Activated naive CD8-positive, alpha-beta T cell (primary cell): ENCODE results near the gene AUNIP.
"Not testable (repeated sequence)": the region's sequence is repeated elsewhere in the genome, so short reads cannot be mapped to it uniquely, and the experiment has no call there.

ENCODE experiments used
- H3K27ac Mint-ChIP-seq: one replicate; pipeline ENCODE4 v1.8.0; 2021; ENCODE audit warnings: mixed read lengths
- H3K27me3 Mint-ChIP-seq: one replicate; pipeline ENCODE4 v1.8.0; 2021; ENCODE audit warnings: mixed read lengths
- H3K36me3 Mint-ChIP-seq: one replicate; pipeline ENCODE4 v1.8.0; 2021; ENCODE audit warnings: mixed read lengths
- H3K4me1 Mint-ChIP-seq: one replicate; pipeline ENCODE4 v1.8.0; 2021; ENCODE audit warnings: low read depth, mixed read lengths
- H3K4me3 Mint-ChIP-seq: one replicate; pipeline ENCODE4 v1.8.0; 2021; ENCODE audit warnings: mild to moderate bottlenecking, mixed read lengths
- H3K9me3 Mint-ChIP-seq: one replicate; pipeline ENCODE4 v1.8.0; 2021; ENCODE audit warnings: low read depth, mixed read lengths

AUNIP gene

GRCh38 chr1:25862785-25863485 lies 3.7 kb upstream of the AUNIP start:
- H3K4me1 Mint-ChIP-seq = peaks cover 18% of the 10 kb centered on the region
- no peak overlapping the region for H3K27ac Mint-ChIP-seq
- no peak overlapping the region for H3K4me3 Mint-ChIP-seq
- H3K9me3 Mint-ChIP-seq = no peaks in the 10 kb centered on the region
- H3K36me3 Mint-ChIP-seq = peaks cover 7% of the 10 kb centered on the region
- H3K27me3 Mint-ChIP-seq = no peaks in the 10 kb centered on the region

- peak overlapping the region; percentile 63 for H3K4me3 Mint-ChIP-seq
- peaks cover 18% of the 10 kb centered on the region for H3K4me1 Mint-ChIP-seq
- H3K9me3 Mint-ChIP-seq = no peaks in the 10 kb centered on the region
- no peaks in the 10 kb centered on the region for H3K27me3 Mint-ChIP-seq
- H3K27ac Mint-ChIP-seq = peak overlapping the region; percentile 46
- peaks cover 7% of the 10 kb centered on the region for H3K36me3 Mint-ChIP-seq
Observed at GRCh38 chr1:25861316-25862286, 2.3 kb upstream of the AUNIP start.

- H3K27me3 Mint-ChIP-seq = no peaks in the 10 kb centered on the region
- no peaks in the 10 kb centered on the region for H3K9me3 Mint-ChIP-seq
- peaks cover 18% of the 10 kb centered on the region for H3K4me1 Mint-ChIP-seq
- H3K36me3 Mint-ChIP-seq = peaks cover 3% of the 10 kb centered on the region
- H3K4me3 Mint-ChIP-seq = peak overlapping the region; percentile 91
- H3K27ac Mint-ChIP-seq = peak overlapping the region; percentile 73
Observed at GRCh38 chr1:25858494-25858893, 763 bp downstream of the AUNIP start.

DNA sequence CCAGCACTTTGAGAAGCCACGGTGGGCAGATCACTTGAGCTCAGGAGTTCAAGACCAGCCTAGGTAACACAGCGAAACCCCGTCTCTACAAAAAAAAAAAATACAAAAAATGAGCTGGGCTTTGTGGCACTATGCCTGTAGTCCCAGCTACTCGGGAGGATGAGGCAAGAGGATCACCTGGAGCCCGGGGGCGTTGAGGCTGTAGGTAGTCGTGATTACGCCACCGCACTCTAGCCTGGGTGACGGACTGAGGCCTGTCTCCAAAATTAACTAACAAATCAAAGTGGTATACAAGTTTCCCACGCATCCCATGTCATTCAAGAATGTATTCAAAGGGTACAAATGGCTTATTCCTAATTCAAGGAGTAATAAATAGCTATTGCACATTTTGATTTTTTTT lies 2.4 kb downstream of the AUNIP start:
- peaks cover 18% of the 10 kb centered on the region for H3K4me1 Mint-ChIP-seq
- H3K27me3 Mint-ChIP-seq = no peaks in the 10 kb centered on the region
- H3K9me3 Mint-ChIP-seq = no peaks in the 10 kb centered on the region
- H3K36me3 Mint-ChIP-seq = no peaks in the 10 kb centered on the region
- H3K27ac Mint-ChIP-seq = no peak overlapping the region
- H3K4me3 Mint-ChIP-seq = no peak overlapping the region

GRCh38 chr1:25854554-25854953 lies 4.7 kb downstream of the AUNIP start:
- peaks cover 9% of the 10 kb centered on the region for H3K4me1 Mint-ChIP-seq
- H3K27me3 Mint-ChIP-seq = no peaks in the 10 kb centered on the region
- peaks cover 5% of the 10 kb centered on the region for H3K36me3 Mint-ChIP-seq
- no peak overlapping the region for H3K4me3 Mint-ChIP-seq
- H3K27ac Mint-ChIP-seq = no peak overlapping the region
- no peaks in the 10 kb centered on the region for H3K9me3 Mint-ChIP-seq

- Mint-ChIP-seq H3K4me1 (no peaks in the 10 kb centered on the region), H3K27me3 (no peaks in the 10 kb centered on the region), H3K9me3 (no peaks in the 10 kb centered on the region), H3K27ac (no peak overlapping the region), H3K4me3 (no peak overlapping the region), H3K36me3 (peaks cover 5% of the 10 kb centered on the region)
Observed at GRCh38 chr1:25848531-25848930, 10.7 kb downstream of the AUNIP start.

DNA sequence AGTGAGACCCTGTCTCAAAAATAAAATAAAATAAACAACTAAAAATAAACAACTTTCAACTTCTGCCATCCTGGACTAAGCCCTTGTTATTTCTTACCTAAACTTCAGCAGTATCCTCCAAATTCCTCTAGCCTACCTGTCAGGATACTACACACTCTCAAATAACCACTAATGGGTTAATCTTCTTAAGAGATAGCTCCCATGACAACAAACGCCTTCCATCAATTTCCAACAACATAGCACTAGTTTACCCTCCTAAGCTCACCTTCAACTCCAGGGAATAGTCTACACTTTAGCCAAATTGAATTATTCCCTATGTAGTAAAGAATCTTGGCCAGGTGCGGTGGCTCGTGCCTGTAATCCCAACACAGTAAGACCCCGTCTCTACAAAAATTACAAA lies 11.3 kb downstream of the AUNIP start:
- no peak overlapping the region for H3K27ac Mint-ChIP-seq
- no peaks in the 10 kb centered on the region for H3K27me3 Mint-ChIP-seq
- H3K36me3 Mint-ChIP-seq = peaks cover 5% of the 10 kb centered on the region
- no peaks in the 10 kb centered on the region for H3K4me1 Mint-ChIP-seq
- no peaks in the 10 kb centered on the region for H3K9me3 Mint-ChIP-seq
- H3K4me3 Mint-ChIP-seq = no peak overlapping the region

DNA sequence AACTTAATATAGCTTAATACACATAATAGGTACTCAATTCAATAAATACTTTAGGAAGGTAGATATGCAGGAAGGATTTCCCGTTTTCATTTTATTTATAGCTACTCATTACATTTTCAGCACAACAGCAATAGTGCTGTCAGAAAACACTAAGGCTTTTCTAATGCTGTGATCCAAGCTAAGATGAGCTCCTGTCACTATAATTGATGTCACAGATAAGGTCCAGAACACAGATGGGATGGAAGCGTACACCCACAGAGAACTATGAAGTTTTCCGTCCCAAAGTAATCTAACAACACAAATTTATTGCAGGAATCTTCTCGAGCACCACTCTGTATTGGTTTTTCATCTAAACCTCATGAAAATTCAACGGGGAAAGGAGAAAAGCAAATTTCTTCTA lies 13.6 kb downstream of the AUNIP start:
- Mint-ChIP-seq H3K27ac (no peak overlapping the region), H3K9me3 (no peaks in the 10 kb centered on the region), H3K36me3 (no peaks in the 10 kb centered on the region), H3K27me3 (no peaks in the 10 kb centered on the region), H3K4me1 (no peaks in the 10 kb centered on the region), H3K4me3 (no peak overlapping the region)

GRCh38 chr1:25844536-25845337 lies 14.5 kb downstream of the AUNIP start:
- H3K9me3 Mint-ChIP-seq = no peaks in the 10 kb centered on the region
- no peaks in the 10 kb centered on the region for H3K4me1 Mint-ChIP-seq
- H3K4me3 Mint-ChIP-seq = no peak overlapping the region
- no peaks in the 10 kb centered on the region for H3K36me3 Mint-ChIP-seq
- H3K27me3 Mint-ChIP-seq = no peaks in the 10 kb centered on the region
- no peak overlapping the region for H3K27ac Mint-ChIP-seq

- Mint-ChIP-seq H3K4me3 (no peak overlapping the region), H3K4me1 (no peaks in the 10 kb centered on the region), H3K27ac (no peak overlapping the region), H3K27me3 (no peaks in the 10 kb centered on the region), H3K9me3 (no peaks in the 10 kb centered on the region), H3K36me3 (peaks cover 2% of the 10 kb centered on the region)
Observed at GRCh38 chr1:25843483-25843882, 15.8 kb downstream of the AUNIP start.

DNA sequence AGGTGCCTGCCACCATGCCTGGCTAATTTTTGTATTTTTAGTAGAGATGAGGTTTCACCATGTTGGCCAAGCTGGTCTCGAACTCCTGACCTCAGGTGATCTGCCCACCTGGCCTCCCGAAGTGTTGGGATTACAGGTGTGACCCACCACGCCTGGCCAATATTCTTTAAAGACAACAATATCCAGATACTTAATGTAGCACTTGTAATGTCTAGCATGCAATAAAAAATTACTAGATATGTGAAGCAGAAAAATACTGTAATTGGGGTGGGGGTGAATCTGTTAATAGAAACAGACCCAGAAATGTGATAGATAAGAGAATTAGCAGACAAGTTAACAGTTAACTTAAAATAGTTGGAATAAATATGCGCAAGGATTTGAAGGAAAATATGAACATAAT lies 19.4 kb downstream of the AUNIP start:
- not testable (repeated sequence) for H3K4me1 Mint-ChIP-seq, H3K9me3 Mint-ChIP-seq, H3K27me3 Mint-ChIP-seq, H3K27ac Mint-ChIP-seq, H3K36me3 Mint-ChIP-seq, H3K4me3 Mint-ChIP-seq

DNA sequence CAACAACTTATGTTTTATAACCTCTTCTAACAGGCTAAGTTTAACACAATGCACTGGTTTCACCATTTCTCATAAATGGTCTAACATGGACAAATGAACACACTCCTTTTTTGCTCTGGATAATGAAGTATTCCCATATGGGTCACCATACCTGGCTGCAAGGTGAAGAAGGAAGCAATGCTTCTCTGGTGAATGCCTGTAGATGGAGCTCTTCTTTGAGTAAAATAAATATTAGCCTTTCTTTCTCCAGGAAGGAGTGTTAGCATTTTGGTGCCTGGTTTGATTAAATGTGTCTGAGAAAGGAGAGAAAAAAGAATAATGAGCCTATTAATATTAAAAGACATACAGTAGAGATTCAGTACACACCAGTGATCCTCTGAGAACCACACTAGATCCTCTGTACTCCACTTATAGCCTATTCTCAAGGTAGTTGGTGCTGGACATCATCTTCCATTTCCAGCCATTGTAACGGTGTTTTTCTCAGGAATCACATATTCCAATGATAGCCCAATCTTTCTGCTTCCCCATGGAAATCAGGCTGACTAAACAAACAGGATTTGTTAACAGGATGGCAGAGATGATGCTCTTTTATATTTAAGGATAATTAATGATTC lies 21.9 kb downstream of the AUNIP start:
- no peak overlapping the region for H3K4me3 Mint-ChIP-seq
- H3K27ac Mint-ChIP-seq = no peak overlapping the region
- no peaks in the 10 kb centered on the region for H3K27me3 Mint-ChIP-seq
- peaks cover 7% of the 10 kb centered on the region for H3K36me3 Mint-ChIP-seq
- H3K9me3 Mint-ChIP-seq = no peaks in the 10 kb centered on the region
- H3K4me1 Mint-ChIP-seq = peaks cover under 1% of the 10 kb centered on the region

DNA sequence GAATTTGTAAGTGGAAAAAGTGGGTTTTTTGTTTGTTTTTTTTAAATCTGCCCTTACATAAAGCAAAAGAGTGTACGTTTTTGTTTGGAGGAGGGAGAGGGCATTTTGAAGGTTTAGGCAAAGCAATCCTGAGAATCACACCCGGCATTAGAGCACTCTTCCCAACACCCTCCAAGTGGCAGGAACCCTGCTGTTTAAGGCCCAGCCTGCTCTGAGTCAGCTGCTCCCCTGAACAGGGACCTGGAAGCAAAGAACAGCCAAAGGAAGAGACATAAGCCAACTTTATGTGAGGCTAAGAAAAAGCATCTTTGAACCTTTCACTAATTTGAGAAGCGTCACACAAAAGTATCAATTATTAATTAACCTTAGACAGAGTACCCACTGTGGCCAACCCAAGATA lies 22.6 kb downstream of the AUNIP start:
- H3K27me3 Mint-ChIP-seq = no peaks in the 10 kb centered on the region
- no peaks in the 10 kb centered on the region for H3K9me3 Mint-ChIP-seq
- H3K27ac Mint-ChIP-seq = no peak overlapping the region
- peaks cover 8% of the 10 kb centered on the region for H3K36me3 Mint-ChIP-seq
- no peak overlapping the region for H3K4me3 Mint-ChIP-seq
- H3K4me1 Mint-ChIP-seq = peaks cover 7% of the 10 kb centered on the region

DNA sequence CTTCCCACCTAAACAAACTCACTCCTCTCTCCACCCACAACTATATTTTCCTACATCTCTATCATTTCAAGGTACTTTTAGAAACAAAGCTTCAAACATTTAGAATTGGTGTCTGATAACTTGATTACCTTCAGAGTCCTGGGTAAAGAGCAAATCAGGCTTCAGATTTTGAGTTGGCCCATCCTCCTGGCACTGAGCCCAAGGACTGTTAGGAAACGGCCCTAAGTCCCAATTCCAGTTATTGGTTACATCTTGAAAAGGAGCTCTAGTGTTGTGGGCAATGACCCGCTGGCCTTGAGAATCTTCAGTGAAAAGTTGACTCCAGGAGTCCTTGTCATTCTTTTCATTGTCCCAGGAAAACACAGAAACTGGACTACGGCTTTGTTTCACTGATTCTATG lies 24.4 kb downstream of the AUNIP start:
- Mint-ChIP-seq H3K9me3 (no peaks in the 10 kb centered on the region), H3K36me3 (peaks cover 11% of the 10 kb centered on the region), H3K4me1 (peaks cover 17% of the 10 kb centered on the region), H3K4me3 (no peak overlapping the region), H3K27me3 (no peaks in the 10 kb centered on the region), H3K27ac (no peak overlapping the region)
